Esophagus squamous epithelium (tissue), 5 donors: Measurements from ENCODE around the gene SPDYE2. TPM values are rescaled to one million over a fixed set of nuclear protein-coding genes. Genes with fewer than 3 reads are reported as not detected.
"Not testable (repeated sequence)": the region's sequence is repeated elsewhere in the genome, so short reads cannot be mapped to it uniquely, and the experiment has no call there.

ENCODE experiments used
- DNase-seq: peaks from one replicate; lab custom pipeline; 2025; lab: John Stamatoyannopoulos, UW
- H3K27ac ChIP-seq, 4 donors: fragments of 200-600 bp; sonication (generic); one replicate each; pipeline ENCODE4 v1.5.1; 2016 to 2019; ENCODE audit warnings: mild to moderate bottlenecking in 1 of 4
- H3K27me3 ChIP-seq, 4 donors: fragments of 200-600 bp; sonication (generic); 1 replicate in 3 of 4; 2 replicates in 1 of 4; pipeline versions ENCODE4 v1.5.1 to v1.6.0; 2017 to 2021; ENCODE audit warnings: antibody characterized with exemption in 1 of 4
- H3K36me3 ChIP-seq, 3 donors: fragments of 200-600 bp; sonication (generic); one replicate each; pipeline ENCODE4 v1.5.1; 2016 to 2019
- H3K4me1 ChIP-seq, 3 donors: fragments of 200-600 bp; sonication (generic); one replicate each; pipeline ENCODE4 v1.5.1; 2017 to 2019
- H3K4me3 ChIP-seq, 4 donors: fragments of 200-600 bp; sonication (generic); 1 replicate in 3 of 4; 2 replicates in 1 of 4; pipeline ENCODE4 v1.5.1; 2016 to 2019; ENCODE audit warnings: mild to moderate bottlenecking in 2 of 4, moderate library complexity in 1 of 4
- H3K9me3 ChIP-seq, 3 donors: fragments of 200-600 bp; sonication (generic); one replicate each; pipeline ENCODE4 v1.5.1; 2016 to 2019
- POLR2A ChIP-seq, 4 donors: fragments of 450-650 bp; IDR thresholded peaks; one replicate each; pipeline ENCODE4 v1.6.1; 2017; ENCODE audit warnings: antibody characterized with exemption in 4 of 4, mild to moderate bottlenecking in 4 of 4, moderate library complexity in 3 of 4
- WGBS, 2 donors: methylation state at CpG; one replicate each; pipeline ENCODE4 v1.1.5; 2018; 5-methylcytosine and 5-hydroxymethylcytosine counted together
- intact Hi-C: fragments of 100-400 bp; cut with DNase I; formaldehyde crosslinking; loops from one replicate; pipeline ENCODE4 v1.15.0; 2022
- total RNA-seq, 4 donors: library from RNA; depleted of rRNA; stranded (reverse); fragments of >200 nt; gene quantifications; one replicate each; pipeline ENCODE4 v1.1.0, GENCODE V29; 2016
- TF ChIP-seq, protein P1 (sequence below), 6 experiments: fragments of 450-650 bp in 4 of 6; fragments of 200-600 bp in 2 of 6; sonication (generic) in 2 of 6; IDR thresholded peaks; one replicate each; pipeline ENCODE4 v1.5.1; 2016 to 2019; ENCODE audit warnings: antibody characterized with exemption in 6 of 6, mild to moderate bottlenecking in 4 of 6, moderate library complexity in 4 of 6
- donor health status: DM: yes; HTN: yes; CAD: no.

SPDYE2 gene
- total RNA-seq, 4 donors from 2014 or later, result not detected

DNA sequence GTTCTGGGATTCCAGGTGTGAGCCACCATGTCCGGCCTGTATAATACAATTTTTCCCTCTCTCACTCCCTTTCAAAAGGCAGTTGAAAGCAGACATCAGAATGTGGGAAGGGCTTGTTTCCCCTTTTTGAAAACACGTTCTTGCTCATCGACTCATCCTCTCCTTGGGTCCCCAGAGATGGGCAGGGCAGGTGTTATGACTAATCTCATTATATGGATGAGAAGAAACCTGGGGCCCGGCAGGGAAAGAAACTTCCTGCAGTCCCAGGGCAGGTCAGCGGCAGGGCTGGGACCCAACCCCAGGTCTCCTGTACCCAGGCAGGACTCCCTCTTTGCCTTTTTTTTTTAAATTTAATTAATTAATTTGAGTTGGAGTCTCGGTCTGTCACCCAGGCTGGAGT, 4.7 kb upstream of the SPDYE2 start:
- H3K9me3 ChIP-seq, H3K36me3 ChIP-seq, intact Hi-C loops, H3K4me1 ChIP-seq, H3K27me3 ChIP-seq, H3K4me3 ChIP-seq, DNase-seq, H3K27ac ChIP-seq: not testable (repeated sequence)
- WGBS, 2 donors, result 60% methylated on average over 2 of the region's 6 CpGs; no CpG with 5 or more reads in 1 of the 2 donors

GRCh38 chr7:102568620-102569019, 17.6 kb downstream of the SPDYE2 start:
- intact Hi-C loops, H3K9me3 ChIP-seq, H3K4me3 ChIP-seq, H3K27ac ChIP-seq, DNase-seq, H3K36me3 ChIP-seq, H3K4me1 ChIP-seq, H3K27me3 ChIP-seq: not testable (repeated sequence)
- WGBS, 2 donors, result no CpG with 5 or more reads among the region's 11 CpGs

- DNase-seq, H3K36me3 ChIP-seq, H3K9me3 ChIP-seq, intact Hi-C loops, H3K27me3 ChIP-seq, H3K4me1 ChIP-seq: not testable (repeated sequence)
- 0 to 1% methylated on average over 17 to 20 of the region's 64 CpGs for WGBS, 2 donors
- peak within 1 kb of the TSS; percentile 61 to 84 (median 68) for H3K4me3 ChIP-seq
- peak within 1 kb of the TSS; percentile 72 to 89 (median 85) for H3K27ac ChIP-seq
- TF ChIP-seq, protein P1, sequence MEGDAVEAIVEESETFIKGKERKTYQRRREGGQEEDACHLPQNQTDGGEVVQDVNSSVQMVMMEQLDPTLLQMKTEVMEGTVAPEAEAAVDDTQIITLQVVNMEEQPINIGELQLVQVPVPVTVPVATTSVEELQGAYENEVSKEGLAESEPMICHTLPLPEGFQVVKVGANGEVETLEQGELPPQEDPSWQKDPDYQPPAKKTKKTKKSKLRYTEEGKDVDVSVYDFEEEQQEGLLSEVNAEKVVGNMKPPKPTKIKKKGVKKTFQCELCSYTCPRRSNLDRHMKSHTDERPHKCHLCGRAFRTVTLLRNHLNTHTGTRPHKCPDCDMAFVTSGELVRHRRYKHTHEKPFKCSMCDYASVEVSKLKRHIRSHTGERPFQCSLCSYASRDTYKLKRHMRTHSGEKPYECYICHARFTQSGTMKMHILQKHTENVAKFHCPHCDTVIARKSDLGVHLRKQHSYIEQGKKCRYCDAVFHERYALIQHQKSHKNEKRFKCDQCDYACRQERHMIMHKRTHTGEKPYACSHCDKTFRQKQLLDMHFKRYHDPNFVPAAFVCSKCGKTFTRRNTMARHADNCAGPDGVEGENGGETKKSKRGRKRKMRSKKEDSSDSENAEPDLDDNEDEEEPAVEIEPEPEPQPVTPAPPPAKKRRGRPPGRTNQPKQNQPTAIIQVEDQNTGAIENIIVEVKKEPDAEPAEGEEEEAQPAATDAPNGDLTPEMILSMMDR (IDR thresholded peaks at IDR 0.05), result peak in 5 of 6 experiments; percentile 27 to 82 (median 46)
- TF ChIP-seq POLR2A (IDR thresholded peaks at IDR 0.05), result peak in 1 of 4 donors; percentile 24
Measured at GRCh38 chr7:102572261-102573239, 21.5 kb downstream of the SPDYE2 start, which contains the start of gene POLR2J3. Gene POLR2J3 (minus strand): TSS chr7:102572583. CDS start chr7:102572521, 62 bp downstream.

GRCh38 chr7:102574607-102575006, 23.6 kb downstream of the SPDYE2 start:
- H3K27ac ChIP-seq, H3K27me3 ChIP-seq, H3K4me1 ChIP-seq, H3K36me3 ChIP-seq, DNase-seq, H3K4me3 ChIP-seq, H3K9me3 ChIP-seq, intact Hi-C loops: not testable (repeated sequence)
- WGBS, 2 donors, result no CpG with 5 or more reads among the region's 6 CpGs

DNA sequence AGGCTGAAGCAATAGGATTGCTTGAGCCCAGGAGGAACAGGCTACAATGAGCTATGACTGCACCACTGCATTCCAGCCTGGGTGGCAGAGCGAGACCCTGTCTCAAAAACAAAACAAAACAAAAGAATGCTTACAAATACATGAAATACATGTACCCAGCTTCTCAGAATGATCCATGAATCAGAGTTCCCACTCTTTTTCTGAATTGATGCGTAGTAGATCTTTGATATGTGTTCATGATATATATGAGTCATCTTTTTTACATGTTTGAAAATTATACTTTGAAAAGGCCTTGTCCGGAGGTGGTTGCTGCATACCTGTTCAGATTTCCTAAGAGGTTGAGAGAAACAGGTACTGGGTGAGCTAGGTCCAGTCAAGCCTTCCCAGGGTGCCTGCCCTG, 25.3 kb downstream of the SPDYE2 start:
- H3K27ac ChIP-seq, H3K9me3 ChIP-seq, DNase-seq, H3K4me1 ChIP-seq, H3K27me3 ChIP-seq, intact Hi-C loops, H3K4me3 ChIP-seq, H3K36me3 ChIP-seq: not testable (repeated sequence)
- no CpG with 5 or more reads among the region's 3 CpGs for WGBS, 2 donors

DNA sequence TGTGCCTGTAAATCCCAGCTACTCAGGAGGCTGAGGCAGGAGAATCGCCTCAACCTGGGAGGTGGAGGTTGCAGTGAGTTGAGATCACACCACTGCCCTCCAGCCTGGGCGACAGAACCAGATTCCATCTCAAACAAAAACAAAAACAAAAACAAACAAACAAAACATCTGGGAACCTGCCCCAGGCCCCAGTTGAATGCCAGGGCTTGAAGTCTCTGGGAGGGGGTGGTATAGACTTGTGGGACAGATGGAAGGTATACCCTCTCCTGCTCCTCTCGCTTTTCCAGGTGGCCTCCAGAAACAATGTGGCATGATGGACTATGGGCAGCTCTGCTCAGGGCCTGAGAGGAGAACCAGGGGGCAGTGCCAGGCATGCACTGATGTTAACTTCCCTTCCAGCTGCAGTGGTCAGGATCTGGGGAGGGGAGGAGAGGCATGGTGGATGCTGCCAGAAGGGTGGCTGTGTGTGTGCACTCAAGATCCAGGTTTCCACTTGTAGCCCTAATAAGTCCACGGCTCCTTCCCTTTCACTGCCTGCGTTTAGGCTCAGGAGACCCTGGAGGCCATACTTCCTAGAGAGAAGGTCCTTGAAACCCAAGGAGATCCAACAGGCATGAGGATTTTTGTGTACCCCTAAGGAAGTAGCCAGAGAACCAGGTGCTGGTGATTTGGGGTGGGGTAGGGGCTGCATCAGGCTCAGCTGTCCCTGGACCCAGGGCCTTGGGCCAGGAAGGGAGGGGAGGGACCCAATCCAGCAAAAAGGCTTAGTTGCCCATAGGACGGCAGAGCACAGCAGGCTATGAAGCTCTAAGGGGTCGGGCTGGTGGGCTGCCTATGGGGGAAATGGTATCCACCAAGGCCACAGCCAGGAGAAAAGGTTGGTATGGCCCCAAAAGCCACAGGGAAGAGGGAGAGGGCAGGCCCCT, 26.6 kb downstream of the SPDYE2 start:
- H3K36me3 ChIP-seq, intact Hi-C loops, H3K27me3 ChIP-seq, H3K9me3 ChIP-seq, H3K4me3 ChIP-seq, DNase-seq, H3K27ac ChIP-seq, H3K4me1 ChIP-seq: not testable (repeated sequence)
- 84 to 88% methylated on average over 4 to 5 of the region's 7 CpGs for WGBS, 2 donors

DNA sequence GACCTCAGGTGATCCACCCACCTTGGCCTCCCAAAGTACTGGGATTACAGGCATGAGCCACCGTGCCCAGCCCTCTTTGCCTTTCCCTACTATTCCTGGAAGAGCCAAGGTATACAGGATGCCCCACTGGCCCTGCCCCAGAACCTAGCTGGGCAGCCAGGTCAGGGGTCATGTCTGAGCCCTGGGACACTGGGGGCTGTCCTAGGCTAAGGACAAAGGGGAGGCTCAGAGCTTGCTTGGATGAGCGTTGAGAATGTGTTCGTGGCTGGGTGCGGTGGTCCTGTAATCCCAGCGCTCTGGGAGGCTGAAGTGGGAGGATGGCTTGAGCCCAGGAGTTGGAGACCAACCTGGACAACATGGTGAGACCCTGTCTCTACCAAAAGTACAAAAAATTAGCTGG, 27.5 kb downstream of the SPDYE2 start:
- WGBS, 2 donors, result 92% methylated on average over 3 of the region's 5 CpGs; no CpG with 5 or more reads in 1 of the 2 donors
- H3K4me1 ChIP-seq, H3K9me3 ChIP-seq, H3K27ac ChIP-seq, DNase-seq, intact Hi-C loops, H3K4me3 ChIP-seq, H3K27me3 ChIP-seq, H3K36me3 ChIP-seq: not testable (repeated sequence)

DNA sequence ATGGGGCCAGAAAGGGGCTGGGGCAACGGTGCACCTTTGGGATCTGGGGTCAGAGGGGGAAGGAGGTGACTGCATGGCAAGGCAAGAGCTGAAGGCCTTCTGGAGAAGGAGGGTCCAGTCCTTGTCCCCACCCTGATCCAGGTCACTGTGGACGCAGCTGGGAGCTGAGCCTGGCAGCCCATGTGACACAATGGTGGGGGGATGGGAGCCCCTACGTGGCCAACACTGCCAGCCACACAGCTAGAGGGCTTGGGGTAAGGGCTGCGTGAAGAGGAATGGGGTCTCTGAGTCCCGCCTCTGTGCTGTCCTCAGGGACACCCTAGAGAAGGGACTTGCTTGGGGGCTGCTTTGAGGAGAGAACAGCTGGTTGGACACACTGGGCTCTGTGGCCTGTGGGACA, 30.7 kb downstream of the SPDYE2 start:
- DNase-seq, H3K27me3 ChIP-seq, intact Hi-C loops, H3K27ac ChIP-seq, H3K4me3 ChIP-seq, H3K36me3 ChIP-seq, H3K9me3 ChIP-seq, H3K4me1 ChIP-seq: not testable (repeated sequence)
- no CpG with 5 or more reads among the region's 5 CpGs for WGBS, 2 donors

DNA sequence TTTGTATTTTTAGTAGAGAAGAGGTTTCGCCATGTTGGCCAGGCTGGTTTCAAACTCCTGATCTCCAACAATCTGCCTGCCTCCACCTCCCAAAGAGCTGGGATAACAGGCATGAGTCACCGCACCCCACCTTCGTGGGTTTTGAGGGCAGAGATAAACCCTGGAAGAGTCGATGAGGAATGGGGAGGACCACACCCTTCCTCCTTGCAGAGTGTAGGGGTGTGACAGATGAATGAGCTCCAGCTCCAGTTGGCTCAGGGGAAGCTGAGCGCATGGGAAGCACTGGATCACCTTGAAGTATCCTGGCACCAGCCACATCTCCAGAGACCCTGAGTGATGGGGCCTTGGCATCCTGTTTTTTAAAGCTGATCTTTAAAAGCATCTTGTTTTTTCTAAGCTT, 32.5 kb downstream of the SPDYE2 start:
- DNase-seq, H3K27ac ChIP-seq, H3K36me3 ChIP-seq, H3K4me1 ChIP-seq, H3K9me3 ChIP-seq, intact Hi-C loops, H3K27me3 ChIP-seq, H3K4me3 ChIP-seq: not testable (repeated sequence)
- no CpG with 5 or more reads among the region's 5 CpGs for WGBS, 2 donors

GRCh38 chr7:102589857-102590256, 38.8 kb downstream of the SPDYE2 start:
- H3K27me3 ChIP-seq, intact Hi-C loops, H3K4me3 ChIP-seq, H3K4me1 ChIP-seq, H3K36me3 ChIP-seq, DNase-seq, H3K27ac ChIP-seq, H3K9me3 ChIP-seq: not testable (repeated sequence)
- WGBS, 2 donors, result no CpG with 5 or more reads among the region's 9 CpGs

DNA sequence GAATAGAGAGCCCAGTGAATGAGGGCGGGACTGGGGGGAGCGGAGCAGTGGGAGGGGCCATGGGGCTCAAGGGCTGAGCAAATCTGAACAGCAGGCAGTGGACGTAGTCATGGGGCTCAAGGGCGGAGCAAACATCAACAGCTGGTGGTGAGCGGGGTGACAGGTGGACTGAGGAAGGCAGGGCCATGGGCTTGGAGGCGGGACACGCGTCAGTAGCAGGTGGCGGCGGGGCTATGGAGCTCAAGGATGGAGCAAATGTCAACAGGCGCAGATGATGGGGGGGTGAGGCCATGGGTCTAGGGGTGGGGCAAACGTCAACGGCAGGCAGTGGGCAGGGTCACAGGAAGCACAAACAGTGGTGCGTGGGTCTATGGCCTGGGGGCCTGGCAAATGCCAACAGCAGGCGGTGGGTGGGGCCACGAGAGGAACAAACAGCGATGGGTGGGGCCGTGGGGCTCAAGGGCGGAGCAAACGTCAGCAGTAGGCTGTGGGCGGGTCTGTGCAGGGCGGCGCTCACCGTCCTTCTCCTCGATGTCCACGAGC, 41.5 kb downstream of the SPDYE2 start:
- H3K4me1 ChIP-seq, H3K27ac ChIP-seq, DNase-seq, H3K27me3 ChIP-seq, intact Hi-C loops, H3K36me3 ChIP-seq, H3K9me3 ChIP-seq, H3K4me3 ChIP-seq: not testable (repeated sequence)
- 36% methylated on average over 9 of the region's 26 CpGs; no CpG with 5 or more reads in 1 of the 2 donors for WGBS, 2 donors
